ENCODE results near the gene CD4.
A peak's percentile ranks its signal among the peaks of the same experiment; 100 is the strongest.

The CD4 gene

DNA sequence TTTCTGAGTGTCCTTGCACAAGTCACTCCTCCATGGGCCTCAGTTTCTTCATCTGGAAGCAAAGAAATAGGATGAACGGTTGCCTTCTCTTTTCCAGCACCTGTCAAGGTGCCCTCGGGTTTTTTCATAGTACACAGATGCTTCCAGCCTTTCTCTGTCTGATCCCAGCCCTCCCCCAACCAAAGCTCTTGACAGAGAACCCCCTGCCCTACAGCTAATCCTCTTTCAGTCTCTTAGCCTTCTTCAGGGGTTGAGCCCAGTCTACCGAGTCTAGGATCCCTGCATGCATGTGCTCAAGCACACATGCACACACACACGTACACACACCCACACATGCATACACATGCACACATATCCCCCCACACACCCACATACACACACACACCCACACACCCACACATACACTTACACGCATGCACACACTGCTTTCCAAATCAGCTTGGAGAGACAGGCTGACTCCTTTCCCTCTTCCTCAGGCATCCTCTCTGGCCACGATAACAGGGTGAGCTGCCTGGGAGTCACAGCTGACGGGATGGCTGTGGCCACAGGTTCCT is 57.1 kb downstream of the CD4 start:
- H3K27ac ChIP-seq = peak overlapping the region; percentile 99
- no peak for TF ChIP-seq ZFX (IDR thresholded peaks at IDR 0.05; ENCODE audit: borderline replicate concordance)

DNA sequence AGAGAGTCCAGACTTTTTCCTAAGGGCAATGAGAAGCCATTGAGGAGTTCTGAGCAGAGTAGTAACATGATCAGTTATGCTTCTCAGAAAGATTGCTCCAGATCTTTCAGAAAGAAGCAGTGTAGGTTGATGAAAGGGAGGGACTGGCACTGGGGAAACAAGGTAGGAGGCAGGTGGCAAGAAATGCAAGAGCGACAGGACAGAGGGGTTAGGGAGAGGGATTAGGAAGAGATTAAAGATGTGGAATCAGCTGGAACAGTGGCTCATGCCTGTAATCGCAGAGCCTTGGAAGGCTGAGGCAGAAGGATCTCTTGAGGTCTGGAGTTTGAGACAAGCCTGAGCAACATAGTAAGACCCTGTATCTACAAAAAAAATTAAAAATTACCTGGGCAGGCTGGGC is 58.3 kb downstream of the CD4 start:
- no peak for TF ChIP-seq ZFX (IDR thresholded peaks at IDR 0.05; ENCODE audit: borderline replicate concordance)
- TF ChIP-seq, protein P1, sequence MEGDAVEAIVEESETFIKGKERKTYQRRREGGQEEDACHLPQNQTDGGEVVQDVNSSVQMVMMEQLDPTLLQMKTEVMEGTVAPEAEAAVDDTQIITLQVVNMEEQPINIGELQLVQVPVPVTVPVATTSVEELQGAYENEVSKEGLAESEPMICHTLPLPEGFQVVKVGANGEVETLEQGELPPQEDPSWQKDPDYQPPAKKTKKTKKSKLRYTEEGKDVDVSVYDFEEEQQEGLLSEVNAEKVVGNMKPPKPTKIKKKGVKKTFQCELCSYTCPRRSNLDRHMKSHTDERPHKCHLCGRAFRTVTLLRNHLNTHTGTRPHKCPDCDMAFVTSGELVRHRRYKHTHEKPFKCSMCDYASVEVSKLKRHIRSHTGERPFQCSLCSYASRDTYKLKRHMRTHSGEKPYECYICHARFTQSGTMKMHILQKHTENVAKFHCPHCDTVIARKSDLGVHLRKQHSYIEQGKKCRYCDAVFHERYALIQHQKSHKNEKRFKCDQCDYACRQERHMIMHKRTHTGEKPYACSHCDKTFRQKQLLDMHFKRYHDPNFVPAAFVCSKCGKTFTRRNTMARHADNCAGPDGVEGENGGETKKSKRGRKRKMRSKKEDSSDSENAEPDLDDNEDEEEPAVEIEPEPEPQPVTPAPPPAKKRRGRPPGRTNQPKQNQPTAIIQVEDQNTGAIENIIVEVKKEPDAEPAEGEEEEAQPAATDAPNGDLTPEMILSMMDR (IDR thresholded peaks at IDR 0.05) = no peak
- H3K27ac ChIP-seq = peak overlapping the region; percentile 99

DNA sequence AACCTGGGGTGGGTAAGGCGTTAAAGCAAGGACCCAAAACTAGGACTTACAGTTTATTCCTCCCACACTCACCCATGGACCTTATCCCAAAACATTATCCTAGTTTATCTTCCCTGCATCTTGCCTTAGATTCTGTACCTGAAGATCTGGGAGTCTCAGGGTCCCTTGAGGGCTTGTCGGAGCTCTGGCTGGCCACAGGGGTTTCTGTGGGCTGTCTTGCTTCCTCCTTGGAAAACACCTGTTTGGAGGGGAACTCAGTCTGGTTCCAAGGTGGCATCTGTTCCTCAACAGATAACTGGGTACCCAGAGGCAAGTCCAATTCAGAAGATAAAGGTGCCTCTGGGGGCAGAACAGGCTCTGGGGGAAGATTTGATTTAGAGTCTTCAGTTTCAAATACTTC is 60.1 kb downstream of the CD4 start:
- TF ChIP-seq, protein P1 (IDR thresholded peaks at IDR 0.05) = no peak
- TF ChIP-seq ZFX (IDR thresholded peaks at IDR 0.05; ENCODE audit: borderline replicate concordance) = no peak
- peak overlapping the region; percentile 99 for H3K27ac ChIP-seq

DNA sequence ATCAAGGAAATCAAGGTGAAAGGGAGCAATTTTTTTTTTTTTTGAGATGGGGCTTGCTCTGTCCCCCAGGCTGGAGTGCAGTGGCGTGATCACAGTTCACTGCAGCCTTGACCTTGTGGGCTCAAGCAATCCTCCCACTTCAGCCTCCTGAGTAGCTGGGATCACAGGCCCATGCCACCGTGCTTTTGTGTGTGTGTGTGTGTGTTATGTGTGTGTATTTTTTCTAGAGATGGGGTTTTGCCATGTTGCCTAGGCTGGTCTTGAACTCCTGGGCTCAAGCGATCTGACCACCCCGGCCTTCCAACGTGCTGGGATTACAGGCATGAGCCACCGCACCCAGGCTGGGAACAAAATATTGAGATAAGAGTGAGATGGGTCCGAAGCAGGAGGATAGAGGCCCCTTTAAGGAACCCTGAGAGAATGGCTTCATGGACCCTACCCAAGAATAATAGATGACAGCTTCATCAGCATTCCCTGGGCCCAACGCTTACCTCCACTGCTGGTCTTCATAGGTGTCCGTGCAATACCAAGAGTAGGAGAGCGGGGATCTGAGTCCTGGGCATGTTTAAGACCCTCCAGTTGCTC is 60.7 kb downstream of the CD4 start:
- no peak for TF ChIP-seq ZFX (IDR thresholded peaks at IDR 0.05; ENCODE audit: borderline replicate concordance)
- TF ChIP-seq, protein P1 (IDR thresholded peaks at IDR 0.05) = no peak
- peak overlapping the region; percentile 99 for H3K27ac ChIP-seq

DNA sequence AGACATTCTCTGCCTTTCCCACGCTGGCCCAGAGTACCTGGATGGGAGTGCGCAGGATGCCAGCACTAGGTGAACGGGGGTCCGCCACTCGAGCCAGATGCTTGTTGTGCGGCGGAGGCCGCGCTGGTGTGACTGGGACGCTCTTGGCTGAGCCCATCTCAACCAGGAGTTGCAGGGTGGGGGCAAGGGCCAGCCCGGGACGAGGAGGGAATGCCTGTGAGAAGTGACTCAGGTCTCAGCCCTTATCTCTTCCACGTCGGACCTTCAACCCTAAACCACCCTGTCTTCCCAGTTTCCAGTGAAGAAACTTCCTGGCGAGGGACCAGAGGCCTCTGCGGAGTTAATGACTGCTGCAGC is 61.4 kb downstream of the CD4 start:
- no peak for TF ChIP-seq ZFX (IDR thresholded peaks at IDR 0.05; ENCODE audit: borderline replicate concordance)
- TF ChIP-seq, protein P1 (IDR thresholded peaks at IDR 0.05) = no peak
- peak overlapping the region; percentile 99 for H3K27ac ChIP-seq

DNA sequence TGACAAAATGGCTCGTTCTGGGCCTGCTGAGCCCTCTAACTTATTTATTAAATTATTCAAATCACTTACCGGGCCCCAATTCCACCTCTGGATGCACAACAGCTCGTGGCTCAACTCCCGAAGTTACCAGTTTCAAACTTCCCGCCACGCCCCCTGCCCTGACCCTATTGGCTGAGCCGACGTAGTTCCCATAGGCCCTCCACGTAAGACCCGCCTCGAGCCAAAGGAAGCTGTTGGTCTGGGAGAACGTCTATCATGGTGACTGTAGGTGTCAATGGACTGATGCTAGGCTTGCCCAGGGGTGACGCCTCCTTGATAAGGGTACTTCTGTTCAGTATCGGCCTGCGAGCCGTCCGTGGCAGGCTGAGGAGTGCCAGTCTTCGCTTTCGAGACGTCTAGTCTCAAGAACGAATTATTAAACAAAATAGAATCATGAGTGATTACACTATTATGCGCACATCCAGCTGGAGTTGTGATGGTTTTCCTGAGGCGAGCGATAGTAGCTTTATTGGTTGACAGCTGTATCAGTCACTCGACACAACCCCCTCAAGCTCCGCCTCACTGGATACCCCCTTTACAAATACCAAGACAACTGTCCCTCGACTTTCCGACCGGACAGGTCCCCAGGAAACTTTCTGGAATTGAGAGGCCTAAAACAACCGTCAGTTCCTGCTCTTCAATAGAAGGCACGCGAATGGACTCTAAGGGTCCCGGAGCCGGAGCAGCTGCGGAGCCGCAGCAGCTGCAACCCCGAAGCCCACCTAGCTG is 62.0 kb downstream of the CD4 start, which contains the start of gene CDCA3:
TSS of gene CDCA3 (minus strand) at position 134 of the 768 bp plus-strand sequence. CDS start 334 bp downstream, outside the sequence.
- H3K27ac ChIP-seq = peak within 1 kb of the TSS; percentile 99
- TF ChIP-seq, protein P1 (IDR thresholded peaks at IDR 0.05) = no peak
- no peak for TF ChIP-seq ZFX (IDR thresholded peaks at IDR 0.05; ENCODE audit: borderline replicate concordance)

DNA sequence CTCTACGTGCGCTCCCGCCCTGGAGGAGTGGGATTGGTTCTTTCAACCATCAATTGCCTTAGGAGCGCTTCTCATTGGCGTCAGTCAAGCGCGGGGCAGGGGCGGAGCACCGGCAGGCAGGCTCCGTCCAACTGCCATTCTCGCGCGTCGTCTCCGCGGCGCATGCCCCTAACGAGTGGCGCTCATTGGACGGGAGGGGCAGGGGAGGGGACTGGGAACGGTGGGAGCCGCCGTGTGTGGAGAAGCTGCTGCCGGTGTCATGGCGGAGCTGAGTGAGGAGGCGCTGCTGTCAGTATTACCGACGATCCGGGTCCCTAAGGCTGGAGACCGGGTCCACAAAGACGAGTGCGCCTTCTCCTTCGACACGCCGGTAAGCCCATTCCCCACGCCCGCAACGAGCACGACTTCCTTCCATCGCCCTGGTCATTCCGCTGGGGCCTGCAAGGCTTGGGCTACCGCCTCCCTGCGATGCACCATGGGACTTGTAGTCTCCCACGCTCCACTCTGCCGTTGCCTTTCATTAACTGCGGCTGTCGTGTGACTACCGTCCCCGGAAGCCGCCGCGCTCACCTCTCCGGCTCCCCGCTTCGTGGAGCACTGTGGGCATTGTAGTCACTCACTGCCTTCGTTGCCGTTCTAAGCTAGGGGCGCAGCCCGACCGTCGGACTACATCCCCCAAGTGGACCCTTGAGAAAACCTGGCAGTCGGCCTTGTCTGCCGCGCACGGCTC is 62.8 kb downstream of the CD4 start, which contains the start of gene USP5:
TSS of gene USP5 (plus strand) at position 230 of the 730 bp plus-strand sequence. CDS start at position 260, 30 bp downstream.
- TF ChIP-seq, protein P1 (IDR thresholded peaks at IDR 0.05) = no peak
- no peak for TF ChIP-seq ZFX (IDR thresholded peaks at IDR 0.05; ENCODE audit: borderline replicate concordance)
- peak within 1 kb of the TSS; percentile 99 for H3K27ac ChIP-seq
